Left lobe of liver (tissue), 2 donors: ENCODE results near the gene CMIP. TPM values are rescaled to one million over a fixed set of nuclear protein-coding genes. Genes with fewer than 3 reads are reported as not detected.

Experiments
- ATAC-seq: fragments of 200-7000 bp; cut with Tn5 transposase; one replicate; pipeline ENCODE4 v1.9.1; 2020; ENCODE audit warnings: mild to moderate bottlenecking, moderate library complexity
- DNase-seq: peaks from one replicate; pipeline ENCODE4 v3.0.0-alpha.2; 2020; ENCODE audit warnings: low spot score
- total RNA-seq: library from RNA; stranded (reverse); gene quantifications from one replicate; pipeline ENCODE4 v1.2.1, GENCODE V29; 2021
- donor health status: DM: no; HTN: no; CAD: no; lungs with moderate emphysema.
- donor health status: DM: no; HTN: yes; CAD: no.

Gene CMIP
- total RNA-seq, 1 donor from 2014 or later = 15.4 TPM

- DNase-seq (no peak), ATAC-seq (no peak)
Measured at GRCh38 chr16:81473969-81474959, 29.7 kb downstream of the CMIP start.

- no peak for ATAC-seq
- no peak for DNase-seq
Measured at GRCh38 chr16:81477697-81478693, 33.4 kb downstream of the CMIP start.

- DNase-seq (no peak), ATAC-seq (peak; percentile 43)
Measured at GRCh38 chr16:81478876-81479511, 34.4 kb downstream of the CMIP start.

GRCh38 chr16:81480606-81481206, 36.1 kb downstream of the CMIP start:
- ATAC-seq = peak; percentile 2
- DNase-seq = no peak

- DNase-seq = peak; percentile 76
Measured at GRCh38 chr16:81481207-81481821, 36.7 kb downstream of the CMIP start.

GRCh38 chr16:81482329-81483063, 37.9 kb downstream of the CMIP start:
- ATAC-seq = peak; percentile 4
- no peak for DNase-seq

More at GRCh38 chr16:81481207-81481821, 36.7 kb downstream of the CMIP start:
- ATAC-seq = peak; percentile 75

GRCh38 chr16:81483064-81483969, 38.7 kb downstream of the CMIP start:
- DNase-seq (no peak), ATAC-seq (peak; percentile 63)

GRCh38 chr16:81483970-81484595, 39.5 kb downstream of the CMIP start:
- ATAC-seq = no peak

GRCh38 chr16:81484908-81485624, 40.5 kb downstream of the CMIP start:
- ATAC-seq = no peak
- DNase-seq = no peak

More at GRCh38 chr16:81483970-81484595, 39.5 kb downstream of the CMIP start:
- DNase-seq = no peak

- ATAC-seq (no peak), DNase-seq (no peak)
Measured at GRCh38 chr16:81485824-81486539, 41.4 kb downstream of the CMIP start.

GRCh38 chr16:81486540-81487061, 42.0 kb downstream of the CMIP start:
- ATAC-seq (no peak), DNase-seq (no peak)

GRCh38 chr16:81487301-81487720, 42.7 kb downstream of the CMIP start:
- ATAC-seq = no peak
- no peak for DNase-seq

- DNase-seq = no peak
- peak; percentile 55 for ATAC-seq
Measured at GRCh38 chr16:81488687-81489411, 44.2 kb downstream of the CMIP start.

- no peak for DNase-seq
- no peak for ATAC-seq
Measured at GRCh38 chr16:81489547-81490267, 45.1 kb downstream of the CMIP start.
